ENCODE data around the gene MUC12. TPM values are rescaled to one million over a fixed set of nuclear protein-coding genes. Genes with fewer than 3 reads are reported as not detected.
"Not testable (repeated sequence)": the region's sequence is repeated elsewhere in the genome, so short reads cannot be mapped to it uniquely, and the experiment has no call there.

The MUC12 gene
- polyA plus RNA-seq, 1 donor, result 0.27 TPM

DNA sequence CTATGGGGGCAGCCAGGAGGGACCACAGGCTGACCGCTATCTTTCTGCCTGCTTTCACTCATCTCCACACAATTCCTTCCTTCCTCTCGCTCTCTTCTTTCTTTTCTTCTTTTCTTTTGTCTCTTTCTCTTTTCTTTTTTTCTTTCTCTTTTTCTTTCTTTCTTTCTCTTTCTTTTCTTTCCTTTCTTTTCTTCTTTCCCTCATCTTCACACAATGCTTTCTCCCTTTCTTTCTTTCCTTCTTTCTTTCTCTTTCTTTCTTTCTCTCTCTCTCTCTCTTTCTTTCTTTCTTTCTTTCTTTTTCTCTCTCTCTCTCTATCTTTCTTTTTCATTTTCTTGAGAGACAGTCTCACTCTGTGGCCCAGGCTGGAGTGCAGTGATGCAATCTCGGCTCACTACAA is 6.8 kb upstream of the MUC12 start:
- no peak for DNase-seq

DNA sequence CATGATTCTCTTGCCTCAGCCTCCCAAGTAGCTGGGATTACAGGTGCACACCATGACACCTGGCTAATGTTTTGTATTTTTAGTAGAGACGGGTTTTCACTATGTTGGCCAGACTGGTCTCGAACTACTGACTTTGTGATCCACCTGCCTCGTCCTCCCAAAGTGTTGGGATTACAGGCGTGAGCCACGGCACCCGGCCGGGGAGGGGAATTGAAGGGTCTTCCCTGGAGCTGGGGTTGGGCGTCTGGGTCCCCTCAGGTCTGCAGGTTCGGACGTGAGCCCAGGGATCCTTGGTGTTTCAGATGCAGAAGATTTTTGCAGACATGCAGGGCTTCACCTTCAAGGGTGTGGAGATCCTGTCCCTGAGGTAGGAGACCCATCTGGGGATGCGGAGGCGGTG is 6.0 kb upstream of the MUC12 start:
- no peak for DNase-seq

DNA sequence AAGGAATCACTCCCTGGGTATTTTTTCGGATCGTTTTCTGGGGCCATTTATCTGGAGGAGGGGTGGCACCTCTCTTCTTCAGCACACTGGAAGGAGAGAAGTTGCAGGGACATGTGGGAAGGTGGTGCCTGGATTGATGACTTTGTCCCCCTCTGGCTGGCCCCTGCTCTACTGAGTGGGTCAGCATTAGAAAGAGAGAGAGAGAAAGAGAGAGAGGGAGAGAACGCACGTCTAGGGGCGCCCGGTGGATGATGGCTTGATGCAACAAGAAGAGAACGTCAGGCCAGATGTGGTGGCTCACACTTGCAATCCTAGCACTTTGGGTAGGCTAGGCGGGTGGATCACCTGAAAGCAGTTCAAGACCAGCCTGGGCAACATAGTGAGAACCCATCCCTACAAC is 5.5 kb upstream of the MUC12 start:
- no peak for DNase-seq

DNA sequence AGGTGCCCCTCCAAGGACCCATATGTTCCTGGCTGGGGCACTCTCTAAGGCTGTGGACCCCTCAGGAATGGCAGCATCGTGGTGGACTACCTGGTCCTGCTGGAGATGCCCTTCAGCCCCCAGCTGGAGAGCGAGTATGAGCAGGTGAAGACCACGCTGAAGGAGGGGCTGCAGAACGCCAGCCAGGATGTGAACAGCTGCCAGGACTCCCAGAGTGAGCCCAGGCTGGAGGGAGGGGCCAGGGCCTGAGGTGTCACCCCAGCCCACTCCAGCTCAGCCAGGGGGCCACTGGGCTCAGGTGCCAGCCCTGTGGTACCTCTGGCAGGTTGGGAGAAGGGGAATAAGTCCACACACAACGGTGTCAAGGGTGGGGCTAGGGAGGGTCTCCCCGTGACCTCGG is 4.7 kb upstream of the MUC12 start:
- DNase-seq, result no peak

DNA sequence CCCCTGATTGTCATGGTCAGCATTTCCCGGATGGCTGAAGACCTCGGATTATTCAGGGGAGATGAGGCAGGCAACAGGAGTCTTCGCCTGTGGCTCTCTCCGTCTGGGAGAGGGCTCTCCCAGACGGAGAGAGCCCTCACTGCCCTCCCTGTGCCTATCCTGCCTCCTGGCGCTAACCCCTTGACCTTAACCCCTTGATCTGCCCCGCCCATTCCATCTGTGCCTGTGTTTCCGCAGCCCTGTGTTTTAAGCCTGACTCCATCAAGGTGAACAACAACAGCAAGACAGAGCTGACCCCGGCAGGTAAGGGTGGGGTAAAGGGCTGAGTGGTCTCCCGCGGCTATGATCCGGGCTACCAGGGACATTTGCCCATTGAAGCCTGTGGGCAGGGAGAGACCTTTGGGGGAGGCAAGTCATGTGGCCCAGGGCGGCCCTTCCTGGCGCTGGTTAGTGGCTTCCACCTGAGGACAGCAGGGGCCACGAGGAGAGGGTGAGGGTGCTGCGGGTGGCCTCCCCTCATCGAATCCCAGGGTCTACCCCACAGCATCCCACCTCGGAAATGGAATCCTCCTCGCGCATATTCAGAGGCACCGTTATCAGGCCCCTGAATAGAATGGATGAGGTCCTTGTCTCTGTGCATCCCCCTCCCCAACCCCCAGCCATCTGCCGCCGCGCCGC is 4.2 kb upstream of the MUC12 start:
- no peak for DNase-seq

DNA sequence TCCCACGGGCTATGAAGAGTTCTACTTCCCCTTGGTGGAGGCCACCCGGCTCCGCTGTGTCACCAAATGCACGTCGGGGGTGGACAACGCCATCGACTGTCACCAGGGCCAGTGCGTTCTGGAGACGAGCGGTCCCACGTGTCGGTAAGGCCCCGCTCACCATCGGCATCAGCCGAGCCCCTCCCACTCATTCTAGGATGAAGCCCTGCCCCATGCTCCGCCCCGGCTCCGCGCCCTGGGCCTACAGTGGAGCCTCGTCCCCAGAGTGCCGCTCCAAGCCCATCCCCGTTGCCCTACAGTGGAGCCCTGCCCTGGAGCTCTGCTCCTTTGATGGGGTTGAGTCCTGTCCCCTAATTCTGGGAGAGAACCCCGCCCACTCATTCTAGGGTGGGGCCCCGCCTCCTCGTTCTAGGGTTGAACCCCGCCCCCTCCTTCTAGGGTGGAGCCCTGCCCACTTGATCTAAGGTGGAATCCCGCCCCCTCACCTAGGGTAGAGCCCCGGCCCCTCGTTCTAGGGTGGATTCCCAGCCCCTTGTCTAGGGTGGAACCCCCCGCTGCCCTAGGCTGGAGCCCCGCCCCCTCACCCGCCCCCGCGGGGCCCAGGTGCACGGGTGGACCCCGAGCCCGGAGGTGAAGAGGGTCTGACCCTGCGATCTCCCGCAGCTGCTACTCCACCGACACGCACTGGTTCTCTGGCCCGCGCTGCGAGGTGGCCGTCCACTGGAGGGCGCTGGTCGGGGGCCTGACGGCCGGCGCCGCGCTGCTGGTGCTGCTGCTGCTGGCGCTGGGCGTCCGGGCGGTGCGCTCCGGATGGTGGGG is 3.4 kb upstream of the MUC12 start:
- DNase-seq, result peak; percentile 46

DNA sequence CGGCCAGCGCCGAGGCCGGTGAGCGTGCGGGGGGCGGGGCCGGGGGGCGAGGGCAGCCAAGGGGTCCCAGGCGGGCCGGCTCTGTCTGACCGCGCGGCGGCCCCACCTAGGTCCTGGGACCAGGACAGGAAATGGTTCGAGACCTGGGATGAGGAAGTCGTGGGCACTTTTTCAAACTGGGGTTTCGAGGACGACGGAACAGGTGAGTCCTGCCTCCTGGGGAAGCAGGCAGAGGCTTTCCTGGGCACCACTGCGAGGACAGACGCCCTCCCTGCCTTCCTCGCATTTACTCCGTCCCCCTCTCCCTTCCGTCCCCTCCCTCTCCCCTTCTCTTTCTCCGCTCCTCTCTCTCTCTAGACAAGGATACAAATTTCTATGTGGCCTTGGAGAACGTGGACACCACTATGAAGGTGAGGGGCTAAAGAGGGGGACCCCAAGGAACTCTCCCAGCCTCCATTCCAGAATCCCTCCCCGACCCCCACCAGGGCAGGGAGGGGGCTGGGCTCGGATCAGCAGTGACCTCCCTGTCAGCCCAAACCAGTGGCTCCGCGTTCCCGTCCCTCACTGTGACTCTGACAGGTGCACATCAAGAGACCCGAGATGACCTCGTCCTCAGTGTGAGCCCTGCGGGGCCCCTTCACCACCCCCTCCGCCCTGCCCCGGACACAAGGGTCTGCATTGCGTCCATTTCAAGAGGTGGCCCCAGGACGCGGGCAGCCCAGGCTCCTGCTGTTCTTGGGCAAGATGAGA is 2.6 kb upstream of the MUC12 start:
- DNase-seq, result no peak

DNA sequence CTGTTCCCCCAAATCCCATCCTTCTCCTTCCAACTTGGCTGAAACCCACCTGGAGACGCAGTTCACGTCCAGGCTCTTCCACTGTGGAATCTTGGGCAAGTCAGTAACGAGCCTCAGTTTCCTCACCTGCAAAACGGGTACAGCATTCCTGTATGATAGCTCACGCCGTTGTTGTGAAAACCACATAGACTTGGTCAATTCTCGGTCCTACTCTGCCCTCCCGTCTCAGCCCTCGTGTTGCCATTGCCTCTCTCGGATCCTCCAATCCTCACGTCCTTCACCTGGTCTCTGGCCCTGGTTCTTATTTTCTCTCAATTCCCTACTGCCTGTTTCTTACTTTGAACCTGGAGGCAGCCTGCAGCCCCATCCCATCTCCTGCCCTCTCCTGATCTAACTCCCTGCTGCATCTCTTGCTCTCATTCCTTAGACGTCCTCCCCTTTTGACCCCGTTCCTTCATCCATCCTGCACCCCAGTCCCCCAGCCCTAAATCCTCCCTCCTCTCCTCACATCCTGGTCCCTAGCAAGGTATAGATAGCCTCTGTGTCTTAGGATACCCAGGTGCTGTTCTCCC is 2.0 kb upstream of the MUC12 start:
- DNase-seq, result no peak

DNA sequence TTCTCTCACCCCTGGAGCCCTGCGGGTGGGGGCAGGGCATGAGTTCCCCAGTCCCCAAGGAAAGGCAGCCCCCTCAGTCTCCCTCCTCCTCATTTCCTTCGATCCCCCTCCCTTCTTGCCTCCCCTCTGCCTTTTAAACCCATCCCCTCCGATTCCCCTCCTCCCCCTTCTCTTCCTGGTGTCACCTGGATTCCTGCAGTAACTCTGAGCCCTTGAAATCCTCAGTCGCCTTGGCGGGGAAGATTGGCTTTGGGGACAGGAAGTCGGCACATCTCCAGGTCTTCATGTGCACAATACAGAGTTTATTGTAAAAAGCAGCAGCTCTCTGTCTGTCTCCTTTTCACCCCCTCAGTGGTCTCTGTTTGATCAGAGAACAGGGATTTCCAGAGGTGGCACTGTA is 1.3 kb upstream of the MUC12 start:
- peak; percentile 22 for DNase-seq

DNA sequence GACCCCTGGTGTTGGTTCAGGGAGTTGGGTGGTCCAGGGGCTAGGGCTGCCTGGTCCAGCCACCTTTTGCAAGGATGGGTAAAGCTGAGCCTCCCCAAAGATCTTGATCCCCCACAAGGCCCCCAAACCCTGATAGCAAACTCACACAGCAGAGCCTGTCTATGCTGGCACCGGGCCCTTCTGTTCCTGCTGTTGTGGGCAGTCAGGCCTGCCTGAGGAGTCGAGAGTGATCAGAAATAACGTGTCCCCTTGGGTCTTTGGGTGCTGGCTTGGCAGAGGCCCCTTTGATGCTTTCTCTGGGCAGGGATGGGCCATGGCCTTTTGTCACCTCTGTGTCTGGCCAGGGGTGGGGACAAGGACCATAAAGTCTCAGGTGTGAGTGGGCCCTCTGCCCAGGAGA is 715 bp upstream of the MUC12 start:
- no peak for DNase-seq

DNA sequence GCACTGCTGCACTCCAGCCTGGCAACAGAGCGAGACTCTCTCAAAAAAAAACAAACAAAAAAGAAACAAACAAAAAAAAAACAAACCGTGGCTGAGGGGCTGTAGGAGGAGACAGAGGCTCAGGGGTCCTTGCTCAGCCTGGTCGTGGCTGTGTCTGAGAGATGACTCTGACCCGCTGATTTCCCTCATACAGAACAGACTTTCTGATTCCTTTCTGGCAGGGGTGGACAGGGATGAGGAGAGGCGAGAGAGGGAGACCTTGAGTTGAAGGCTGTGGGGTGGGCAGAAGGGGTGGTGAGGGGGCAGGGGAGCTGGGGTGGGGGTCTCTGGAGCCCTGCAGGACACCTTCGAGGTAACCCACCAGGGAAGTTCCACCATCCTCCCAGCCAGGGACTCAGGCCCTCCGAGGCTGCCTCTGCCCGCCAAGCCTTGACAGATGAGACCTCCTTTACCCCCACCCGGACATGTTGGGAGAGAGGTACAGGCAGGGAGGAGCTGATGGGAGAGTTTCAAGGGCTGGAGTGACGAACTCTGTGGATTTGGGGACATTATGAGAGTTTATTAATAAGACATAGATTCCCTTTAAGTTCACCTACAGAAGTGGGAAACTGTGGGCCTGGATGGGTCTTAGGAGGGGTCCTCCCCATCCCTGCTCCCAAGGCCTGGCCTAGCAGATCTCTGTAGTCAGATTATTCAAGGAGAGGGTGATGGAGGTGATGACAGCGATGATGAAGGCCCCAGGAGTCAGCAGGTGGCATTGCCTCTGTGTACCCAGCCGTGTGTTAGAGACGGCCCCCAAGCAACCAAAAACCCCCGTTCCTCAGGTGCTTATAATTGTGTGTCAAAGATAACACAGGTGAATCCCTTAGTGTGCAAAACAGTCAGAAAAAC is 2.0 kb downstream of the MUC12 start:
- DNase-seq, result no peak

DNA sequence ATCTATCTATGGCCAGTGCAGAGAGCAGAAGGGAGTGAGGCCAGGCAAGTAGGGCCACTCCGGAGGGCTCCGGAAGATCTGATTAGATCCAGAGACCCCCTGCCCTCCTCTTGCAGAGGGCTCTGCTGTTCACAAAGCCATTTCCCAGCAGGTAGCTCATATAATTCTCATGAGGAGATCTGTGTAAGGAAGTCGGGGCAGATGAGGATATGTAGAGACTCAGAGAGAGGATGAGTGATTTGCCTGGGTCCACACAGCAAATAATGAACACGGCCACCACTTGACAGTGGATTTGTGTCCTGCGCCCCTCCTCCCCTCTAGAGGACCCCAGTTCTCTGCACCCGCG is 2.6 kb downstream of the MUC12 start:
- DNase-seq, result no peak

DNA sequence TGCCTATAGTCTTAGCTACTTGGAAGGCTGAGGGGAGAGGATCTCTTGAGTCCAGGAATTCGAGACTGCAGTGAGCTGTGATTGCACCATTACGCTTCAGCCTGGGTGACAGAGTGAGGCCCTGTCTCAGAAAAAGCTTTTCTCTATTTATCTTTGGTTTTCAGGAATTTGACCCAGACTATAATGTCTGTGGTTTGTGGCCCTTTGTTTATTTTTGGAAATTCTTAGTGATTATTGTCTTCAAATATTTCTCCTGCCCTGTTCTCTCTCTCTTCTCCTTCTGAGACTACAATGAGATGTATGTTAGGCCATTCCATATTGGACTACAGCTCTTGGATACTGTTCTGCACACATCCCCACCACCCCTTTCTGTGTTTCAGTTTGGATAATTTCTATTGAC is 4.7 kb downstream of the MUC12 start:
- no peak for DNase-seq

DNA sequence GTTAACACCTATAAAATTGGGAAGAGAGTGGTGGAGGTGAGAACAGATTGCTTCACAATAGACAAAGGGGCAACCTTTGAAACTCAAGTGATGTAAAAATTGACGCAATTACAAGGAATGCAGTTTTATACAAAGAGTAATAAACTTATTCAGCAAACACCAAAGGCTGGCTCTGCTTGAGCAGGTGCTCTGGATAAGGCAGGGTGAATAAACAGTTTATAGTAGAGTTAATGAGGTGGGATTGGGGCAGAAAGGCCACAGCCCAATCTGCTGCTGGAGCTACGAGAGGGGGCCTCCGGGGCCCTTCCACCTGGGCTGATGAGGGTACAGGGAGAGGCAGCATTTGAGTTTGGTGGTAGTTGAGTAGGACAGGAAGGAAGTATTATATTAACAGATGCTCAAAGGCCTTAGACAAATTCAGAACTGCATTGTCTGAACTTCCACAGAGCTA is 6.0 kb downstream of the MUC12 start:
- no peak for DNase-seq

DNA sequence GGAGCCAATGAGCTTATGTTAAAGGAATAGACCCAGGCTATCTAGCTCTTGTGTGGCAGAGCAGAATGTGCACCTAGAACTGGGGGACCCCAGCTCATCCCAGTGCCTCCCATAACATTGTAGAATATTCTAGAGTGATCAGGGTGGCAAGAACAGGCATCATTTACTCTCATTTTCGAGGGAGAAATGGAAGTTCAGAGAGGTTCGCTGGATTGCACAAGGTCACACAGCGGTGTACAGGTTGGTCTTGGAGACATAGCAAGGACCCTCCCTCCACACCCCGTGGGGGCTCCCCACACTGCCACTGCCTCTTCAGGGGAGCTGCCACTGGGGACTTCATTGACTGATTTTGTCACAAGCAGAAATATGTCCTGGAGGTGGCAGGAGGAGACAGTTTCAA is 8.9 kb downstream of the MUC12 start:
- no peak for DNase-seq

DNA sequence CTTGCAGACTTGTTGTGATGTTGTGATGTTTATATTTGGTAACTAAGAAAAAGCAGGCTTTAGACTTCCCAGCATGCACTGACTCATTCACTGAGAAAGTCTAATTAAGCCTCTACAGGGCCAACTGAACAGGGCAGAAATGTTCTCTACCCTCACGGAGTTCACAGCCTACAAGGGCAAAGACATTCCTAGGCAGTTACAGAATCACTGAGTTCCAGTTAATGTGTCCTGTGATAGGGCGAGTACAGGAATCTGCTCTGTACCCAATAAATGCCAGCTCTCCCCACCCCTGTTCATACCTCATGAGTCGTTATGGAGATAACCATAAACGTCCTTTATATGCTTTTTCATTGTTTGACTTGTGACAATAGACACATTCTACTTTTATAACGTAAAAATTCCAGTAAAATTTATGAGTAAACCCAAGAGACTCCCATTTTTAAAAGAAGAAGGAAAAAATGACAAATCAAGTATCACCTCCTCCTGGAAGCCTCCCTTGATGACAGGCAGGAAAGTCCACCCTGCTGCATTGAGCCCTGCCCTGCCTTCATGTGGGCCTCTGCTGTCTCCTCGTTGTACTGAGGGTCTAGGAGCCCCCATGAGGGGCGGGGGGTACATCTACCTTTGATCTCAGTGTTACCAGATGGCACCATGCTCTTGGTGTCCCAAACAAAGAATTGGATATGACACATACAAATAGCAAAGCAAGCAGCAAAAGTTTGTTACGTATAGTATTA is 14.3 kb downstream of the MUC12 start:
- no peak for DNase-seq

DNA sequence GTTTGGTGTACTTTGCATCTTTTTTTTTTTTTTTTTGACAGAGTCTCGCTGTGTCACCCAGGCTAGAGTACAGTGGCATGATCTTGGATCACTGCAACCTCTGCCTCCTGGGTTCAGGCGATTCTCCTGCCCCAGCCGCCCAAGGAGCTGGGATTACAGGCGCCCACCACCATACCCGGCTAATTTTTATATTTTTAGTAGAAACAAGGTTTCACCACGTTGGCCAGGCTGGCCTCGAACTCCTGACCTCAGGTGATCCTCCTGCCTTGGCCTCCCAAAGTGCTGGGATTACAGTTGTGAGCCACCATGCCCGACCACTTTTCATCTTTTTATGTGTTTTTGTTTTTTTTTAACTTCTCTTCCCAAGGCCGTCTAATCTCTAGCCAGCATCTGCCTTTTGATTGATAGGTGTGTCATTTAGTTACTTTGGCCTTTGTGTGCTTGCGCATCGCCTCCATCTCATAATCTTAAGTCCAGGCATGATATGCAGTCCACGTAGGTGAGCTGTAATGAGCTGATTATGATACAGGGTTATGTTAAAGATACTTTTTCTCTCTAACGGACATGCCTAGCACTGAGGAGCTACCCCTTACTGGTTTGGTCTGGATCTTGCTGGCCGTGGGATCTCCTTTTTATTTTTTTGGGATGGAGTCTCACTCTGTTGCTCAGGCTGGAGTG is 15.0 kb downstream of the MUC12 start:
- DNase-seq, result not testable (repeated sequence)

DNA sequence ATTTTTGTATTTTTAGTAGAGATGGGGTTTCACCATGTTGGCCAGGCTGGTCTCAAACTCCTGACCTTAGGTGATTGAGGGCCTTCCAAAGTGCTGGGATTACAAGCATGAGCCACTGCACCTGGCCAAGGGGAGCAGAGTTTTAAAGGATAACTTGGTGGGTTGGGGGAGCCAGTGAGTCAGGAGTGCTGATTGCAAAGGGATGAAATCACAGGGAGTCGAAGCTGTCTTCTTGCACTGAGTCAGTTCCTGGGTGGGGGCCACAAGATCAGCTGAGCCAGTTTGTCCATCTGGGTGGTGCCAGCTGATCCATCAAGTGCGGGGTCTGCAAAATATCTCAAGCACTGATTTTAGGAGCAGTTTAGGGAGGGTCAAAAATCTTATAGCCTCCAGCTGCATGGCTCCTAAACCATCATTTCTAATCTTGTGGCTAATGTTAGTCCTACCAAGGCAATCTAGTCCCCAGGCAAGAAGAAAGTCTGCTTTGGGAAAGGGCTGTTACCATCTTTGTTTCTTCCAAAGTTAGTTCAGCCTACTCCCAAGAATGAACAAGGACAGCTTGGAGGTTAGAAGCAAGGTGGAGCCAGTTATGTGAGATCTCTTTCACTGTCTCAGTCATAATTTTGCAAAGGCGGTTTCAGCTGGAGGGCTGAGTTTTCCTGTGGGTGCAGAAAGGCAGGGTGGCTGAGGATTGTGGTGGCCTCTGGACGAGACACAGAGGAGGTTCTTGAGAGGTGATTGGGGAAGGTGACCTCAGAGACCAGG is 15.8 kb downstream of the MUC12 start:
- DNase-seq, result not testable (repeated sequence)

DNA sequence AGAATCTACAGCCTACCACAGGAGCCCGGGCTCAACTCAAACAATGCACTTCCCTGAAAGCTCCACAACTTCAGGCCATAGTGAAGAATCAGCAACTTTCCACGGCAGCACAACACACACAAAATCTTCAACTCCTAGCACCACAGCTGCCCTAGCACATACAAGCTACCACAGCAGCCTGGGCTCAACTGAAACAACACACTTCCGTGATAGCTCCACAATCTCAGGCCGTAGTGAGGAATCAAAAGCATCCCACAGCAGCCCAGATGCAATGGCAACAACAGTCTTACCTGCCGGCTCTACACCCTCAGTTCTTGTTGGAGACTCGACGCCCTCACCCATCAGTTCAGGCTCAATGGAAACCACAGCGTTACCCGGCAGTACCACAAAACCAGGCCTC is 22.3 kb downstream of the MUC12 start:
- DNase-seq, result no peak

DNA sequence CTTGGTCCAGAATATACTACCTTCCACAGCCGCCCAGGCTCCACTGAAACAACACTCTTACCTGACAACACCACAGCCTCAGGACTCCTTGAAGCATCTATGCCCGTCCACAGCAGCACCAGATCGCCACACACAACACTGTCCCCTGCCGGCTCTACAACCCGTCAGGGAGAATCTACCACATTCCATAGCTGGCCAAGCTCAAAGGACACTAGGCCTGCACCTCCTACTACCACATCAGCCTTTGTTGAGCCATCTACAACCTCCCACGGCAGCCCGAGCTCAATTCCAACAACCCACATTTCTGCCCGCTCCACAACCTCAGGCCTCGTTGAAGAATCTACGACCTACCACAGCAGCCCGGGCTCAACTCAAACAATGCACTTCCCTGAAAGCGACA is 22.9 kb downstream of the MUC12 start:
- DNase-seq, result not testable (repeated sequence)
